HPDE6-E6E7 (cell line): ENCODE data around the gene ALS2CL.
"Not testable (repeated sequence)": the region's sequence is repeated elsewhere in the genome, so short reads cannot be mapped to it uniquely, and the experiment has no call there.

ENCODE experiments used
- DNase-seq: peaks from one replicate; pipeline ENCODE4 v3.0.0; 2011; ENCODE audit warnings: missing footprints; ENCODE audit errors: extremely low spot score

ALS2CL gene

DNA sequence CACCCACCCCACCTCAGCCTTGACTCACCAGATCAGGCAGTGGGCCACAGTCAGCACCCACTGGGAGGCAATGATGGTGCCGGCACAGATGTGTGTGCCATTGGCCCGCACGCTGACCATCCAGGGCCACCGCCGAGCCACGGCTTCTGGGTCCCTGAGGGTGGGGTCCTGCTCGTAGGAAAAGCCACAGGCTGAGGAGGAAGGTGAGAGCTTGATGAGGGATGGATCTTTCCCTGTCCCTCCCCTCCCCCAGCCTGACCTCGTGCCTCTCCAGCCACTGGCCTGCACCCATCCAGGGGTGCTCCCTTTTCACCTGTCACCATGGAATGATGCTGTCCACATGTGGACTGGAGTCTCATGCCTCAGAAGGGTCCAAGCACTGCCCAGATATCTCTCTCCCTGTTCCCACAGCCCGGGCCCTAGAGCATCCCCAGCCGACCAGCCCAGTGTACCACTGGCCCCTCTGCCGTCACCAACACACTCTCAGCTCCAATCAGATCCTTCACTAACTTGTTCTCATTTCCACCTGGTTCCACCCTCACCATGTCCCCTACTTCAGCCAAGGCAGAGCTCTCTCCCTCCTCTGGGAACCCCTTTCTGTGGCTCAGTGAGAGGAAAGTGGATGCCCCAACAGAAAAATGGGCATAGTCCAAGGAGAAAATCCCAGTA lies 22.2 kb upstream of the ALS2CL start:
- no peak for DNase-seq

DNA sequence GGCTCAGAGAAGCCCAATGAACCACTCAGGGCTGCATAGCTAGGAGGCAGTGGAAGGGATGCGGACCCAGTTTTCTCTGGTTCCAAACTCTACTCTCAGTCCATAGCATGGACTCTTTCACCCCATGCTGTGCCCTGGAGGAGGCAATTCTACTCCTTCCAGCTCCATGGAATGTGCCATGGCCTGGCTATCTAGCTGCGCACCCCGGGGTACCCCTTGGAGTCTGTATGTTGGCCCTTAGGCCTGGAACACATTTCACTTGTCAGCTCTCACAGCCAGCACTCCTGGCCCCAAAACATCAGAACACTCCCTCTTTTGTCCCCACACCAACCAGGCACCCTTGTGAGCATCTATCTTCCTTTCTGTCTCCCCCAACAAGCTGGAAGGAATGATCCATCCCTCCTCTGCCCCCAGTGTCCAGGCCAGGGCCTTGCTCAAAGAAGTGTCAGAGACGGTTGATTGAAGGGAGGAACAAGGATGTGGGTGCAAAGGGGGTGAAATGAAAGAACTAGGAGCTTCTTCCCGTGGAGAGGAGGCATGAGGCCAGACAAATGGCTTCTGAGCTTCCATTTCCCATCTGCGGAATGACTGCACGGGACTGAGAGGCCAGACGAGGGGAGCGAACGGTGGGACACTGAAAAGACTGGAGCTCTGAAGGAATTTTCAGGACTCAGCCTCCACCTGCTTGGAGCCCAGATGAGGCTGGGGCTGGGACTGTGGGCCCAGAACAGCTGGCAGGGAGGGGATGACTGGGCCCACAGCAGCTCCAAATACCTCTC lies 21.4 kb upstream of the ALS2CL start:
- DNase-seq: no peak

DNA sequence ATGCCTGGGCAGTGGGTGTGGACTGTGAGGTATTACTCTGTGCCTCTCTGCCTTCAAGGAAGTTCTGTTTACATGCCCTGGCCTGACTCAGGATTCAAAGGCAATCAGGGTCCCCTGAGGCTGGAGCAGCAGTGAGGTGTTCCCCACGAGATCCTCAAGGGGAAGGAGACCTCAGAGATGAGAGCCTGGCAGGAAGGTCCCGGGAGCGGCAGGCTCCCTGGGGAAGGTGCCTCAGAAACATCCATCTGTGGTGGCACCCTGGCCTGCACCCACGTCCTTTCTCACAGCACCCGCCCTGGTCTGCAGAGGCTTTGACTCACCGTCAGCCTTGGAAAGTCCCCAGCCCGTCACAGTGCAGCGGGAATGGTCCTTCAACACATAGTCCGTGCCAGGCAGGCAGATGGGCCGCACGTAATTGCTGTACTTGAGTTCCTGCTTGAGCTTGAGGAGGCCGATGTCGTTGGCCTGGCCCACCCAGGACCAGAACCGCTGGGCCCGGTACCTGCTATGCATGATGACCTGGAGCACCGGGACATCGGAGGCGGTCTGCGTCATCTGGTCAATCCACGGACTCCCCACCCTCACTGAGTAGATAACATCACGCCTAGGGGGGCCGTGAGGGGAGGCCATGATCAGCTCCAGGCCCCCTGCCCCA lies 20.5 kb upstream of the ALS2CL start:
- DNase-seq: peak; percentile 33

DNA sequence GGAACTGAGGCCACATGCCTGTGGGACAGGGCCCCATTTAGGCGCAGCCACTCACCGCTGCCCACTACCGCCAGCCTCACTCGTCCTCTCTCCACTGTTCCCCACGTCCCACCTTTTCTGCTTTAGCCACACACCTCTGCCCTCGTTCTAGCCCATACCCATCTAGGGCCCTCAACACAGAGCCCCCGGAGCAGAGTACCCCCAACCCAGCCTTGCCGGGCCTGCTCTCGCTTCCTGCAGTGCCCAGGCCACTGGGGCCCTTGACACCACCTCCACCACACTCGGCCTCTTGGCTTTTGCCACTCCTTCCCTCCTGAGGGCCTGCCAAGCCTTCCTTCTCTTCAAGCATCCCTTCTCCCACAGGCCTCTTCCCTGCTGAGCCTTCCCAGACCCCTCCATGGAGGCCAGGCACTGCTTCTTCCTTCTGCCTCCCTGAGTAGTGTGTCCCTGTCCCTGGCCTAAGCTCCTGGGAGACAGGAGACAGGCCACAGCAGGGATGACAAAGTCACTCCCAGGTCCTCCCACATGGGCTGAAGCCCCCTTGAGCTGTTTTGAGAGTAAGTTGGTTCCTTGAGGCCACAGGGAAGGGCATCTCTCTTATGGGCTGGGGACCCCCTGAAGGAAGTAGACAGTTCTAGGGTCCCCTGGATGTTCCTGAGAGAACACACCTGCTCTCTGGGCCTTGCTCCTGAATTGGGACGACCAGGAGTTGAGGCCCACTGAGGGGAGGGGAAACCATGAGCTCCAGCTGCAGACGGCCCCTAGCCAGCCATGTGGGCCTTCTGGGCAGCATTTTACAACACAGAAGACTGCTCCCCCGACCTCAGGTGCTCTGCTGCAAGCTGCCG lies 19.8 kb upstream of the ALS2CL start:
- no peak for DNase-seq

DNA sequence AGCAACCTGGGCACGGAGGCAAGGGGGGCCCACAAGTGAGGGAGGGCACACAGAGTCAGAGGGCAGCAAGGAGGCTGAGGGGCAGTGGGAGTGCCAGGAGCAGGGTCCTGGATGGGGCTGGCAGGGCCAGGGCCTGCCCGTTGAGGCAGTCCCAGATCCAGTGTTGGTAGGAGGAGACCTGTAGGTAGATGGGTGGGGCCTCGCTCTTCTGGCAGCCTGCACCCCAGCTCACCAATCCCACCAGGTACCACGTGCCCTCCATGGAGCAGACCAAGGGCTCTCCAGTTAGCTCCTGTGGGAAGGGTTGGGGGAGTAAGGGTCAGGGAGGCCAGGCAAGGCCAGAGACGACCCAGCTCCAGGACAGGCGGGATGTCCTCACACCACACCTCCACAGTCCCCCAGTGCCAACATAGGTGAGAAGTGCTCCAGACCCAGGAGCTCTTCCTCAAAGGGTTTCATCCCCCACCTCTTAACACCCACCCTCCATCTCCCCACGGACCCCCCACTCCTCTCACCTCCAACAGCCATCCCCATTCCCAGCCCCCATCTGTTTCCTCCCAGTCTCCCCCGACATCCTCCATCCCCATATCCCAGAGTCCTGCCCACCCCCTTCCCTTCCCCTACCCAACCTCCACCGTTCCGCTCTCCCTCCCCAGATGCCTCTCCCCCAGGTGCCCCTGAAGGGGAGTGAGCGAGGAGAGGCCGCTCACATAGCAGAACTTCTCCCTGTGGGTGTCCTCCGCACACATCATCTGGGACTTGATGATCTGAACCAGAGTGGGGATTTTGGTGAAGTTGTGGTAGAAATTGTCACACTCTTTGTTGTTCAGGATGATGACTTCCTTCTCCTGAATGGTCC lies 18.9 kb upstream of the ALS2CL start:
- no peak for DNase-seq

DNA sequence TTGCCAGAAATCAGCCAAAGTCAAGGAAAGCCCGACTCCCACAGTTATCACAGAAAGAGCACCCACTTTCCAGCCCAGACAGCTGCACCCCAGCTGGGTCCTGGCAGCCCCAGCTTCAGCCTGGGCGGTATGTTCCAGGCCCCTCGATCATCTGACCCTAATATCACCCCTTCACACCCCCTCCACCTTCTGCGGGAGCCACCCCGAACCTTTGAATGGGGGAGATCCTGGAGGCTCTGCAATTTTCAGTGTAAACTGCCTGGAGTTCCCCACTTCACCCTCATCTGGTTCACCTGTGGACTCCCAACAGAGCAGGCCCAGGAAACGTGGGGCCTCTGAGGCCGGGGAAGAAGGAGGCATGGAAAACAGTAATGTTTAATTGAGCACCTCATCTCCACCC lies 18.3 kb upstream of the ALS2CL start:
- DNase-seq: no peak

DNA sequence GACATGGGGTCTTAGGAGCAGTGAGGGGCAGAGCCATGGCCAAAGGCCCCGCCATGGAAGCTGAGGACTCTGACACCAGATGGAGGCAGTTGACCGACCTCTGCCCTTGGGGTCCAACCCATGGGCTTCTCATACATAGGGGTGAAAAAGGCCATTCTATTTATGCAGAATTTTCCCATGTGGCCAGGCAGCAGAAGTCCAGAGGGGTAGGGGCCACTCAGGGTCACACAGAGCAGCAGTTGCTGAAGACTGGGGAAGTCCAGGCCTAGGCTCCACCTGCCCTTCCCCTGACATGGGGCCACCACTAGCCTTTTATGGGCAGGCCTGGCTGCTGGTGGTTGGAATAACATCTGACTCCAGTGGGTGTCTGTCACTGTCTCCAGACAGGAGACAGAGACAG lies 17.8 kb upstream of the ALS2CL start:
- DNase-seq: no peak

DNA sequence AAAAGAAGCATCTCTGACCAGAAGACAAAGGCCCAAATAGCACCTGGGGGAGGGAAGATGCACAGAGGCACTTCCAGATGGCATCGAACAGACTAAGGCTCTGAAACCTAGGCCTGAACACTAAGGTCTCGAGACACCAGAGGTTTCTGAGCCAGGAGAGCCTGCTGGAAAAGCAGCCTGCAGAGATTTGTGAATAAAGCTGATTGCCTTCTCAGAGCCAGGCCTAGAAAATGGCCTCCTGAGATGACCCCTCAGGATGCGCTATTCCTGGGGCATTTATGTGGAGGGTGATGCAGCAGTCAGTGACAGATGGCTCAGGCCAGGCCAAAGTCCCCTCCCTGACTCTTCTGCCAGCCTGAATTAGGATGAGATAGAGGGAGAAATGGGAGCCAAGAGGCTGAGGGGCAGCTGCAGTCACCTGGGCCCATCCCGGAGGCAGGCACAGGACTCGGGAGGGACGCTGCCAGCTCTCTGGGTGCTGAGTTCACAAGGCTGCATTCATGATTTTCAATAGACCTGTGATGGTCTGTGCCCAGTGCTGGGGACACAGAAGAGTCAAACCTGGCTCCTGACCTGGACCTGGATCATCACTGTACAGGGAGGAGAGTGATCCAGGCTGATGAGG lies 17.3 kb upstream of the ALS2CL start:
- no peak for DNase-seq

DNA sequence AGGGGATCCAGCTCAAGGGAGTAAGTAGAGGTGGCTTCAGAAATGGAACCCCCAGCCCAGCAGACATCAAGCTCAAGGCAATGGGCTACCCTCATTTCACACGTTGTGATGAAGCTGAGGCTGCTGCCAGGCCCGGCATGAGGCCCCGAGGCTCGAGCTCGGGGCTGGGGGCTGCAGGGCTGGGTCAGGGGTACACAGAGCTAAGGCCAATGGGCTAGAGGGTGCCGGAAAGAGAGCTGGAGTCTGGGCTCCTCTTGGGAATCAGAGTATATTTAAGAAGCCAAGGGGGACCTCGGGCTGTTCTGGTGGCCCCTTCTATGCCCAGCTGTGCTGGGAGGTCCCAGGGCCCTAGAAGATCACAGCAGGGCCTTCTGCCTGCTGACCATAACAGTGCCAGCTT lies 16.8 kb upstream of the ALS2CL start:
- DNase-seq: no peak

DNA sequence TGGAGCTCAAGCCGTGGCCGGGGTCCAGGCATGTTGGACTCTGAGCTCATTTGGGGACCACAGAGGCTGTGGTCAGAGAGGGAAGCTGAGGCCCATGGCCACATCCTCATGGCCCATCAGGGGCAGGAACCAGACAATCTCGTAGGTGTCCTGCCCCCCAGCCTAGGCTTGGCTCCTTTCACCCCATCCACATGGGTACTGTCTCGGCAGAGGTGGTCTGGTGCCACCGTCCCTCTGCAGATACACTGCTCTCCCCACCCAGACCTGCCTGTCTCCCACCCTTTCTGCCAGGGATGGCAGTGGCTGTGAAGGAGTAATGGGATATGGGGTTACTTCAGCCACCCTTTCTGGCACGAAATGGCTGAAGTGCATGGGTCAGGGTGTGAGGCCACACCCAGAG lies 16.2 kb upstream of the ALS2CL start:
- DNase-seq: no peak

DNA sequence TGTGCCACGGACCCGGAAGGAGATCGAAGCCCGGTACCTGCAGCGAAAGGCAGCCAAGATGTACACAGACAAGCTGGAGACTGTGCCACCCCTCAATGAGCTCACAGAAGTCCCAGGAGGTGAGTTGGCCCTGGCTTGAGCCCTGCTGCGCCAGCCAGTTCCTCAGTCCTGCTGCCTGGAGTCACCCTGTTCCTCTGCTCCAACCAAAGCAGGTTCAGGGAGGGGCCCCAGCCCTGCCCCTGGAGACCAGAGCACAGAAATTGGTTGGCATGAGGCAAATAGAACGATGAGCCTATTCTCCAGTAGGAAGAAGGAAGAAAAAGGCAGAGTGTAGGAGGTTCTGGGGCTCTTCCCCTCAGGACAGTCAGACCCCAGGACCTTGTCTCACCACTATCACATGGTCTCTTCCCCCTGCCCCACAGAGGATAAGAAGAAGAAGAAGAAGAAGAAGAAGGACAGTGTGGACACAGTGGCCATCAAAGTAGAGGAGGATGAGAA lies 15.7 kb upstream of the ALS2CL start:
- no peak for DNase-seq

DNA sequence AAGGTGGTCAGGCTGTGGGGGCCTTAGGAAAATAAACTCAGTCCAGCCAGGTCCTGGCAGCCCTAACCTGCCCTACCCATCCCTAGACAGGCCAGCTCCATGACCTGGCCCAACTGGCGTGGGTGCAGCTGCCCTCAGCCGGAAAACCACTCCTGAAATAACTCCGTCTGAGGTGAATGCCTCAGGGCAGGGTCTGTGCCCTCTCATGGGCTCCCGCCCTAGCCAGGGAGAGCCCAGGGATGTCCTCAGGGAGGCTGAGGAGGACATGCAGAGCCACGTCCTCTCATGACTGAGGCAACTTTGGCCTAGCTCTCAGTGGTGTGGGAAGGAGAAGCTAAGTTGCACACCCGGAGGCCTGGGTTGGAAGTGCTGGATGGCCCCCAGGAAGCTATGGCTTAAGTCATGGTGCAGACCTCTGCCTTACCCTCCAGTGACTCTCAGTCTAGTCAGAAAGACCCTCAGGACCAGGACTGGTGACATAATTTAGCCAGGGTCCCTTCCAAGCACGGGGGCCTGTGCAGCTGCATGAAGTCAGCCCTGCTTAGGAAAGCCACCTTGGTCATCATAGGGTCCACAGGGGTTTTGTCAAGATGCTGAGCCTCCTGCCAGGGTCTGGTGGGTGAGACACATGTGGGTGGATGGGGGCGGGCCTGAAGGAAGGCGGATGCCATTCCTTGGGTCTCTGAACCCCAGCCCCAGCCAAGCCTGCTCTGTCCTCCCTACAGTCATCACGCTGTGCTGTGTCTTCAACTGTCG lies 15.1 kb upstream of the ALS2CL start:
- no peak for DNase-seq

DNA sequence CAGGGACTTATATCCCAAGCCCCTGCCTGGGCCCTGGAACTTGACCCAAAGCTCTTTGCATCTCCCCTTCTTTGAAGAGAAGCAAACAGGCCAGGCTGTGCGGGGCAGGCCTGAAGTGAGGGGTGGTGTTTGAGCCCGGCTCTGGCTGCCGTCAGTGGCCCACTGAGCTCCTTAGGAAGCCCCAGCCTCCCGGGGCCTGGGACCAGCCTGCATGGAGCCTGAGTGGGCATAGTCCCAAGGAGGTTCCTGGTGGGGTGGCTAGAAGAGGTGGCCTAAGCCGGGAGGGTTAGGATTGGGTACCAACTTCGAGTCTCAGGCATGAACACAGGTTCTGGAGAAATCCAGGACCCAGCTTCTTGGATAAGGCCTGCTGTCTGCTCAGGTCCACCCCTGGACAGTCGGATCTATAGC lies 14.1 kb upstream of the ALS2CL start:
- DNase-seq: no peak

DNA sequence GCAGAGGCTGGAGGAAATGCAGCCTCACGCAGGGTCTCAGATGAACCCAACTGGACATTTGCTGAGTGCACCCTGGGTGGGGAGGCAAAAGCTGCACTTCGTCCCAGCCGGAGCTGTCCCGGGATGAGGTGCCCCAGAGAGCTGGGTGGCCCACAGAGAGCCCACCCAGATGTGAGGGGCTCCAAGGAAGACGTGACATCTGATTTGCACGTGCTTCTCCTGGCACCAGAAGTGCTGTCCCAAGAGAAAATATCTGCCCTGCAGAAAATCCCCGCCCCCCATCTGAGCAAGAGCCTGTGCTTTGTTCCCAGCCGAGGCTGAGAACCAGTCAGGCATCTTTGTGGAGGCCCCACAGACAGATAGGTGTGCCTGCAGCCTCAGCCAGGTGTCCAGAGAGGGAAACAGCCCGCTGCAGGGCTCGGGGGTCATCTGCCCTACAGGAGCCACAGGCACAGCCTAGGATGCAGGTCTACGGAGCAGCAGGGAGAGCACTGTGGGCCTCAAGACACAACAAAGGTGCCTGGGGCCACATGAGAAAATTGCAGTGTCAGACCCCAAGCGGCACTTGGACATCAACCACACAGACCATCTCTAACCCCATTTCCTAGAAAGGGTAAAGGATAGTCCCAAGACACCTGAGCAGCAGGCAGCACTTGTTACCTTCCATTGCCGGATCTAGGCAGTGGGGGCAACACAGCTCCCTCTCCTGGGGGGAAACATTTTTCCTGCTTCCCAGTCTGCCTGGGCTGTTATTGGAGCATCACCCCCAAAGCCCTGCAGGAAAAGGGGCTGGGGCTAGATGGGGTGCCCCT lies 13.5 kb upstream of the ALS2CL start:
- DNase-seq: no peak

DNA sequence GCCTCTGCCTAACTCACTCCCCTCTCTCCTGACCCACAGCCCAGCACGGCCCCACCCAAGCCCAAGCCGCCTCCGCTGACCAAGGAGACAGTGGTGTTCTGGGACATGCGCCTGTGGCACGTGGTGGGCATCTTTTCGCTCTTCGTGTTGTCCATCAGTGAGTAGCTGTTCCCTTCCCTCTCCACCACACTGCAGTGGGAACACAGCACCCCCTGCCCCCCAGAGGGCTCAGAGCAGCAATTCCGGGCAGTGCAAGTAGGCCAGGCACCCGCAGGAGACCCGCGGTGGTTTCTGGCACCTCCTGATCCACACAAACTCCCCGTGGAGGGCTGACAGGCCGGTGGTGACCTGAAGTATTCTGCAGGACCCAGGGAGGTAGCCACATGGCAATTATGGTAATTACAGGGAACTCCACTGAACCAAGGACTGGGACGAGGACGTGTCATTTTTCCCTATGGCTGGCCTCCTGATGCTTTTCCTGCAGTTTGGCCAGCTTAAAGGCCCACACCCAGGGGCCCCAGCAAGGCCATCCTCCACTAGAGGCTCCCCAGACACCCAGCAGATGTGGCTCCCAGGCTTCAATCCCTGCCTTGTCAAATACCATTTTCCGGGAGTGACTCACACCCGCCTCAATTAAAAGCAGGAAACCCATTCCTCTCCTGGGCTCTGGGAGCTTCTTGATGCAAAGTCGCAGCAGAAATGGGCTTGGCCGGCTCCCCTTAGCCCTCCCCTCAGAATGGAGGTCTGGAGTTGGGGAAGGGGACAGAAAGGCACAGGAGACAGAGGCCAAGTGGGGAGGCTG lies 12.5 kb upstream of the ALS2CL start:
- DNase-seq: peak; percentile 46

DNA sequence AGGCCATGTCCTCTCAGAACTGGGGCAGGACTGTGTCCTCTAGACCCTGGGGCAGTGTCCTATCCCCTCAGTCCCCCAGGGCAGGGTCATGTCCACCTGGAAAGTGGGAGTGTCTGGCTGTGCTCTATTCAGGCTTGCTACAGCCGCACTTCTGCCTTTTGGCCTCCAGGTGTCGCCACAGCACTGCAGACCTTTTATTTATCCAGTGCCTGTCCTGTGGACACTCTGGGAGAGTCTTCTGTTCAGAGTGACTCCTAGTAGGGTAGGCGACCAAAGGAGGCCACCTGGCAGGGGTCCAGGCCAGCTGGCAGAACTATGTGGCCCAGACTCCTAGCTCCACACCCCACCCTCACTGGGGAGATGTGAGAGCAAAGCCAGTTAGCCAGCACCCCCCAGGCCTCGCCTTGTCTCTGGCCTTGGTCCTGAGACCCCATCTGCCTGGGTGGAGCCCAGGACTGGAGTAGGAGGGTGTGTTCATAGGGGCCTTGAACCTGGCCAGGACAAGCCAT lies 11.6 kb upstream of the ALS2CL start:
- peak; percentile 29 for DNase-seq

DNA sequence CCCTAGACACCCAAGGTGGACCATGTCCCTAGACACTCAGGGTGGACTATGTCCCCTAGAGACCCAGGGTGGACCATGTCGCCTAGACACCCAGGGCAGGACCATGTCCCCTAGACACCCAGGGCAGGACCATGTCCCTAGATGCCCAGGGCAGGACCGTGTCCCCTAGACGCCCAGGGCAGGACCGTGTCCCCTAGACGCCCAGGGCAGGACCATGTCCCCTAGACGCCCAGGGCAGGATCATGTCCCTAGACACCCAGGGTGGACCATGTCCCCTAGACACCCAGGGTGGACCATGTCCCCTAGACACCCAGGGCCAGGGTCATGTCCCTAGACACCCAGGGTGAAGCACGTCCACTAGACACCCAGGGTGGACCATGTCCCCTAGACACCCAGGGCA lies 10.9 kb upstream of the ALS2CL start:
- not testable (repeated sequence) for DNase-seq

DNA sequence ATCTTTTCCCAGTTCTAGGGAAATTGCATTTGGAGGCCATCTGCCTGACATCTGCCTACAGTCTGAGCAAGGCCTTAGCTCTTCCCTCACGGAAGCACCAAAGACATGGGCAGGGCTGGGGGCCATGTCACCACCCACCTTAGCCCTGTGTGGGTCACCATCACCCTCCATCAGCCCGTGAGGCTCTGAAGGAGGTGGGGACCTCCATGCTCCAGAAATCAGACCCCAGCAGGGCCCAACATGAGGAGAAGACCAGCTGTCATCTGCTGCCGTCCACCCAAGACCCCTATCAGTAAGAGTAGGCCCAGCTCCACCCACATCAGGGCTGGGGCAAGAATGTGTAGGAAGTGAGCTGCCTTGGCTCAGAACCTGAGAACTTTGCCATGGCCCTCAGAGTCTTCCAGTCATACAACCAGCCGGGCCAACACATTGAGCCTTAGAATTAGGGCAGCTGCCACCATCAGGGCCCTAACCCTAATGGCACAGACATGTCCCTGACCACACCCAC lies 9.6 kb upstream of the ALS2CL start:
- DNase-seq: no peak
